NCI-H748 treated with DMSO at 0.1 percent for 48 hours (cell line): ENCODE results near the gene KCNK3.
"Not testable (repeated sequence)": the region's sequence is repeated elsewhere in the genome, so short reads cannot be mapped to it uniquely, and the experiment has no call there.

Experiments used
- DNase-seq: peaks from one replicate; lab custom pipeline; 2025; lab: John Stamatoyannopoulos, UW

The KCNK3 gene

DNA sequence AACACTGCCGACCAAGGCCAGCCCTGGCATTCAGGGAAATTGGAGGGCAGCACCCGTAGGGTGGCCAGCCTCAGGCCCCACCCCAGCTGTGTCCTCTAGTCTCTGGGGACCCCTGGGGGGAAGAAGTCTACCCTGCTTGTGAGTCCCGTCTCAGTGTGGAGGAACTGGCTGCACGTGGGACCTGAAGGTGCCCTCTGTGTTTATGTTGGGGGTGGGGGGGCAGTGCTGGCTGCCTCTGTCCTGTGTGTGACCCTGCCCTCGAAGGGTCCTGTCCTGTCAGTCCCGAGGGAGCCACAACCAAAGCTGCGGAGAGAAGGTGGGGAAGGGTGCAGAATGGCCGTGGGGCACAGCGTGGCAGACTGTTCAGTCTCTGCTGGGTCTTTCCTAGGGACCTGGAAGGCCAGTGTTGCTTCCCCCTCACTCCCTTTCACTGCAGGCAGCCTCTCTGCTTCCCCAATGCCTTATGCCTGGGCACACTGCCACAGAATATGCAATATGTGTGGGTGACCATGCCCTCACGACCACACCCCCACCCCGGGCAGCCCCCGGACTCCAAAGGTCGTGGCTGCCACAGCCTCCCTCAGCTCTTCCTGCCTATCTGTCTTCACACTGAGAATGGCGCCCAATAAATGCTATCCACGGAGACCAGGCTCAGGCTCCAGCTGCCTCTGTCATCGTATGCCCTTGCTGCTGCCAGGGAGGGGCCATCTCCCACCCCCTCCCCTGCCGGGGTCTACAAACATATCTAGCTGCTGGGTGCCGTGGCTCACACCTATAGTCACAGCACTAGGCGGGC is 38.2 kb downstream of the KCNK3 start:
- no peak for DNase-seq

DNA sequence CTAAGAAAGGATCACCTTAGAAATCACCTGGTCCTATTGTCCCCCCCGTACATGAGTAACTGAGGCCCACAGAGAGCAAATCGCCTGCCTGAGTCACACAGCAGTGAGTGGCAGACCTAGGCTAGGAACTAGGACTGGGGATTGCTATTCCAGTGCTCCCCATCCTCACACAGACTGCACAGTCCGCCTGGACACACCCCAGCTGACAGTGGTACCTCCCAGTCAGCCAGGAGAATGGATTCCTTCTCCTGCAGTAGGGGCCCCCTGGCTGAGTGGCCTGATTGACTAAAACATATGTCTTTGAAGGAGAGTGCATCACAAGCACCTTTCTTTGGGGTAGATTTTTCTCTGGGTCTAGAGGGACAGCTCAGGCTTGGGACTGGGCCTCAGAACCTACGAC is 39.2 kb downstream of the KCNK3 start:
- no peak for DNase-seq

DNA sequence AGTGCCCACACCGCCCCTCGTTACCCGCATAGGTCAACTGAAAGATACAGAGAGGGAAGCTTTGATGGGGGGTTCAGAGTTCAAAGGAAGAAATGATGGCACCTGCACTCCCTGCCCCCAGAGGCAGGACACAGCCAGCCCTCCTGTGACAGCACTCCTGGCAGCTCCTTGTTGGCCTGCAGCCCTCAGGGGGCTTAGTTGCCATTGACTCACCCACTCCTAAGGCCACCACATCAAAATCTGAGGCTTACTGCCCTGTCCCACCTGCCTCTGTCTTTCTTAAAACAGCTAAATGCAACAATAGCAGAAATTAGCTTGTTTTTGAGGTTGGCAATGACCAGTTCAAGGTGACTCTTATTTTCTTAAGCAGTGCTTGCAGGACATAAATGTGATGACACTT is 39.9 kb downstream of the KCNK3 start:
- no peak for DNase-seq

DNA sequence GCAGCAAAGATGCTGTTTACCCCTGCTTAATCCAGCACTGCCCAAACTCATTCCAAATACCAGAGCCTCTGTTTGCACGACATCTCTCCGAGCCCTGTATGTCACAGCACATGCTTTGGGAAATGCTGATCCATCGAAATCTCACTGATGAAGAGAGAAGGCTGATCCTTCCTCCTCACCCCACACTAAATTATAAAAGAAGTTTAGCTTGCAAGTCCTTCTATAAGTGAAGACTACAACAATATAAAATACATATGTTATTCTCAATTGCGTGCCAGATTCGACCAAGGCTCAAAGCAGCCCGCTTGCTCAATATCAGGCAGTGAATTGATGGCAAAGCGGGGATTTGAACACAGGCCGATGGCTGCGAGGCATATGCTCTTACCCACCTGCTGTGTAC is 40.9 kb downstream of the KCNK3 start:
- no peak for DNase-seq

DNA sequence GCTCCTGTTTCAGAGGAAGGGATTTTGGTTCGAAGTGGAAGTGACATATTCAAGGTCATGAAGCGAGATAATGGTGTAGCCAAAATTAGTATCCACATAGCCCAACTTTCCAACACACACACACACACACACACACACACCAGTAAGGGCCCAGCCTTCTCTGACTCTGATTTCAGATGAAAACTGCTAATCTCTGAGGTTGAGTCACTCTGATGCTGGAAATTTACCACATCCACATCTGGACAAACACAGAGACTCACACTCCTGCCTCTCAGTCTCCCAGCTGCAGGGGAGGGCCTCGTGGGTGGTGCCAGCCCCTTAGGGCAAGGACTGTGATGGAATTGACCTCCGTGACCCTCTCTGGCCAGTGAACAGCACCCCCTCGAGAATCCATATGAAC is 42.6 kb downstream of the KCNK3 start:
- no peak for DNase-seq

DNA sequence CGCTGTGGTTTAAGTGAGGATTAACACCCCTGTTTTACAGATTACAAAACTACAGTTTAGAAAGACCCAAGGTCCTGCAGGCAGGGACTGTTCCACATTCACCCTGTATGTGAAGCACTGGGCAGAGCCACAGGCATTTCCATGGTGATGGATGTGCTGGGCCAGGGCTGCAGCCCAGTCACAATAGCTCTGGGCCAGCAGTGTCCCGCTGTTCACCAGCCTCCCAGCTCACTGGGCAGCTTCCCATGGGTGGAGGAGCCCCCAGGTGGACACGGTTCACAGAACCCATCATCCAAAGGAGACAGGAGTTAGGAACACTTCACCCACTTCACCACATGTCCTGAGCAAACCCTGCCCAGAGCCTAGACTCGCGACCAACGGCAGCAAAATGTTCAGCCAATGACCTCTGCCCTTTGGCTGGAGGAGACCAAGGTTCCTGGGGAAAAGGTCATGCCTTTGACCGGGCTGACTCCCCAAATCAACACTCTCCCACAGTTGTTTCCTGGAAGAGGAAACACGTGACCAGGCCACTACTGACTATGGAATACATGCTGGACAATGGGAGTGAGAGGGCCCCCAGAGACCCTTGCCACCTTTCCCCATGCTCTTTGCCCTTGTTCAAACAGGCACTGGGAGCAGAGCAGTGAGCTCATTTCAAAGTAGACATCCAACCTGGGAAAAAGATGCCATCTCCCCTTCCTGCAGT is 43.5 kb downstream of the KCNK3 start:
- no peak for DNase-seq

DNA sequence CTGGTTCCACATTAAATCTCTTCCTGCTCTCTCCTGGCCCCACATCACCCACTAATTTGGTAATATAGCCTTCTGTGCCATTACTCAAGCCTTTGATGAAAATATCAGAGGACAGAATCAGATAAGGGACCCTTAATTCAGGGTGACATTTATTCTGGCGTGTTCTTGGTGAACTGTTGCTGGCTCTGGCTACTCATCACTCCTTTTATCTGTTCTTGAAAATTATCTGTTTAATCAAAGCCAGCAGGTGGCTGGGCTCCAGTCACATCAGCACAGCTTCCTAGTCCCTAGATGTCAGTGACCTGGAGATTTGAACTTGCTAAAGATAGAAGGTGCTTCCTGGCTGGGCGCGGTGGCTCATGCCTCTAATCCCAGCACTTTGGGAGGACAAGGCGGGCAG is 44.7 kb downstream of the KCNK3 start:
- no peak for DNase-seq

DNA sequence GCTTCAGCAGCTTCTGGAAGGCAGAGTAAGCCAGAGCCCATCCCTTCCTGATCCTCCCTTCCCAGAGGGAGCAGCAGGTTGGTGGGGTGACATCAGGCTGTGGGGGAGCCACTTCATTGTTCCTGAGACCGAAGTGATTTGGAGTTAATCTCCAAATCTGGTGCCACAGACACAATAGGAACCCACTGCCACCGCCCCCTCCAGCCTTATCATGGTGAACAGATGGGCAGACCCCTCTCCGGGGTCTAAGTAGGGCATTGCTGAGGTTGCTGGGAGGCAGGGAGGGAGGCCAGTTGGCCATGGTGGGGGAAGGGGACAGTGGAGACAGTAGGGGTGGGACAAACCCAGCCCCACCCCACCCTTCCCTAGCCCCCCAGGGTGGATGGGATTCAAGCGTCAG is 46.0 kb downstream of the KCNK3 start:
- DNase-seq: no peak

DNA sequence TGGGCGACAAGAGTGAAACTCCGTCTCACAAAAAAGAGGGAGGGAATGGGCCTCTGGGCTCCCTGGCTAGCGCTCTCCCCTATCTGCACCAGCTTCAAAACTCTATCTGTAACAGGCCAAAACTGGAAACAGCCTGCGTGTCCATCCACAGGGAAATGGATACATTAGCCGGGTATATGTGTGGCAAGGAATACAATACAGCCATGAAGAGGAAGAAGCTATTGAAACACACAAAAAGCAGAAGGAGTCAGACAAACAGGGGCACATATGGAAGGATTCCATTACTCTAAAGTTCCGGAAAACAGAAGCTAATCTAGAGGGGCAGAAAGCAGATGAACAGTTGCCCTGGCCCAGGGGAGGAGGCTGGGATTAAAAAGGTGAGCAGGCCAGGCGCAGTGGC is 47.0 kb downstream of the KCNK3 start:
- DNase-seq: no peak

DNA sequence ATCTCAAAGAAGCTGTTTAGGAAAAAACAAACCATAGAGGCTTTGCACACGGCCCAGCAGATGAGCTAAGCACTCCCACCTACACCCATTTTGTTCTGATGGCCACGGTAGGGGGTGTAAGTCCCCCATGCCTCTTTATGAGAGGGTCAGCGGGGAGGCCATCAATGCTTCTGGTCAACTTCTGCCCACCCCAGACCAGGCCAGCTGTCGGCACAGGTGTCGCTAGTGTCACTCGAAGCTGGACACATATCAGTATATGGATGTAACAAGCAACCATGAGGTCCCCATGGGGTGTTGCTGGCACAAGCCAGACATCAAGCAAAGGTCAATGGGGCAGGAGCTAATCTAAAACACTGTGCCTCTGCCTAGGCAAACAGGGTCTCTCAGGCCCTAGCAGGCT is 47.8 kb downstream of the KCNK3 start:
- DNase-seq: no peak

DNA sequence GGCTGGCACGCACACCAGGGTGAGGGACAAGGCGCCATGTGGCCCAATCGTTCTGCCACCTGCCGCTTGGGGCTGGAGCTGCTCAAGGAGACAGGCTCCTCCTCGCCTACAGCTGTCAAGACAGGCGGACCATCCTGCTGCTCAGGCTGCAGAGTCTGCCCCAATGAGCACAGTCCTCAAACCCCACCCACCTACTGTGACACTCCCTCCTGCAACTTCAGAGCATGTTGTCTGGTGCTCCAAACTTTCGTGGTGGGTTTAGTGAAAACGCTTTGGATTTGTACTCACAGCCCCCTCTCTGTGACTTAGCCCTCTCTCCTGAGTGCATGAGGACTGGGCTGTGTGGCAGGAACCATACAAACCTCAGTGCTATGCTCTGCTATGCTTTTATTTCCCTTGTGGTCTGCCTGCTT is 48.4 kb downstream of the KCNK3 start:
- no peak for DNase-seq

DNA sequence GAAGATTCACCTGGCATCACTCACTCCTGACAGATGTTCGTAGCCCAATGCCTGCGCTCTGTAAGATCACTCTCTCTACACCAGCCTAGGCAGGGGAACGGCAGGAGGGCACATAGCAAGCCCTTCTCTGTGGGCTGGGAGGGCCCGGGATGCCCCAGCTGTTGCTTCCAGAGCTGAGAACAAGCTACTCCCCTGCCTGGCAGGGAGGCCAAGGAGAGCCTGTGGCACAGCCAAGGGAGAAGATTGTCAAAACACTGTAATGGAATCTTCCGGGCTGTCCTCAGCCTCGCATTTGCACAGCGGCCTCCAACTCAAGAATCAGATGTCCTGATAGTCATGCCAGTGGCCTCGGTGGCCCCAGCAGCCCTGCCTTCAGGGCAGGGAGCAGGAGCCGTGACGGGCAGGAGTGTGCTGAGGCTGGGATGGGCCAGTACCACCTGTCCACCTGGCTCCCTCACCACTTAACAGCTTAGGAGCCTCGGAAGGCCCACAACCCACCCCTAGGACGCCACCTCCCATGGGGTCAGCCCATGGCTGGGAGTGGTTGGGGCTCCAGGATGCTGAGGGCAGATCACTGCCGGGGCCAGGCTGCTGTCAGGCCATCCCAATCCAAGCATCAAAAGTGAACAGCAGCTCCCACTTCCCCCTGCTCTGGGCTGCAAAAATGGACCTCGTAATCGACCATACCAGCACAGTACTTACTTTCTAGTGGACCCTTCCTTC is 49.7 kb downstream of the KCNK3 start:
- DNase-seq: no peak

DNA sequence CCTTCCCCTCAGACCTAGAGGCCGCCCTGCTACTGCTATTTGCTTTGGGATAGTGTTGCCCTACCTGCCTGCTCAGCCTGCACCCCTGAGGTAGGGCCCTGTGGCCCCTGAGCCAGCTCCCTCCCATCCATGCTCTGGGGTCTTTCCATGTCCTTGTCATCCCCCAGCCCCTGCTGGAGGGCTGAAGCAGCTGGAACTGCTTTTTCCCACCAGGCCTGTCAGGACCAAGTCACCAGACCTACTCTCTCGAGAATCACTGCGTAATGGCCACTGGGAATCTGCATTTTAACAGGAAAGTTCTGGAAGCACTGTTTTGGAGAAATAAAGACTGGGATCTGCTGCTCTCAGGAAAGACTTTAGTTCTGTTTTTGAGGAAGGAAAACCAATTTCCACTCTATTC is 51.3 kb downstream of the KCNK3 start:
- no peak for DNase-seq

DNA sequence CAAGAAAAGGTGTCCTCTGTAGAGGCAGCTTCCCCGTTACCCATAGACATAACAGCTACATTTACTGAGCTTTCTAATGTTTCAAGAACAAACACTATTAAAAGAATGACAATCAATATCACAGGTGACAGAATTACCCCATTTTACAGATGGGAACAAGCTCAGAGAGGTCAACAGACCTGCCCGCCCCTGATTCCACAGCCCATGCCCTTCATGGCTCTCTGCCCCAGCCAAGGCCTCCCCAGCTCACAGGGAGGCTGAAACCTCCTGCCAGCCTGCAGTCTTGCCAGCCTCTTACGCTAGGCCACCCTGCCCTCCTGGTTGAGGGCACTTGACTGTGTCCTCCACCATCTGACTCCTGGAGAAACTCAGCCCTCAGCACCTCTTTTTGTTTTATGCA is 52.4 kb downstream of the KCNK3 start:
- no peak for DNase-seq

DNA sequence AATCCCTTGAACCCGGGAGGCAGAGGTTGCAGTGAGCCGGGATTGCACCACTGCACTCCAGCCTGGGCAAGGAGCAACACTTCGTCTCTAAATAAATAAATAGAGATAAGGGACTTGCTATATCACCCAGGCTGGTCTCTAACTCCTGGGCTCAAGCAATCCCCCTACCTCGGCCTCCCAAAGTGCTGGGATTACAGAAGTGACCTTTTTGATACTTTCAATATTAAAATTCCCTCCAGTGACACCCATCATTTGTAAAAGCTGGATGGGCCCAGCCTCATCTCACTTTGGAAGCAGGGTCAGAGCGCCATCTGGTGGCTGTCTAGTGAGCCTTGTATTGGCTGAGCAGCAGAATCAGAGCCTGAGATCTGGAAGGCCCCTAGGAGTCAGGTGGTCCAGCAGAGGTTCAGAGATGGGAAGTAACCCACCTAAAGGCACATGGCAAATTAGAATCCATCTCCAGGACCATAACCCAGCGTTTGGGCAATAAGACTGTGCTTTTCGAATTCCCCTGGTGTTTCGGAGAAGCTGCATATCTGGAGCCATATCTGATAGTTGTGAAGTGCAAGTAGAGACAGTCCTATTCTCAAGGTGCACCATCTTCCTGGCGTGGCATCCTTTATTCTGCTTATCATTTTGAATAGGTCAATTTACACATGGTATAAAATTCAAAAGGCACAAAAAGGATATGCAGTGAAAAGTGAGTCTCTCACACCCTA is 53.2 kb downstream of the KCNK3 start:
- DNase-seq: peak; percentile 49

DNA sequence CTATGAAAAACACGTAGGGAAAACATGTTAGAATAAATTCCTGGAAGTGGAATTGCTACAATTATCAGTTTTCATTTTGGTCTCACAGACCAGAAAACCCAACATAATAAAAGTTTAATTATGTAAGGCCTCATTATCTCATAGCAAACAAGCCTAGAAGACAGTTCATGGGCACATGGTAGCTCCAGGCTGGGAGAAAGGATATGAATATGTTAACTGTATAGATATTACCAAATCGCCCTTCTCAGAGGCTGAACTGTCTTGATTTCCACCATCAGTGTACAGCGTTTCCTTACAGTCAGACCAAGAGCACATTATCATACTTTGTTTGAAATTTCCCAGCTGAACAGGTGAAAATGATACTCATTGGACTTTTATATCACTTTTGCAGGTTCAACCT is 54.4 kb downstream of the KCNK3 start:
- DNase-seq: no peak

DNA sequence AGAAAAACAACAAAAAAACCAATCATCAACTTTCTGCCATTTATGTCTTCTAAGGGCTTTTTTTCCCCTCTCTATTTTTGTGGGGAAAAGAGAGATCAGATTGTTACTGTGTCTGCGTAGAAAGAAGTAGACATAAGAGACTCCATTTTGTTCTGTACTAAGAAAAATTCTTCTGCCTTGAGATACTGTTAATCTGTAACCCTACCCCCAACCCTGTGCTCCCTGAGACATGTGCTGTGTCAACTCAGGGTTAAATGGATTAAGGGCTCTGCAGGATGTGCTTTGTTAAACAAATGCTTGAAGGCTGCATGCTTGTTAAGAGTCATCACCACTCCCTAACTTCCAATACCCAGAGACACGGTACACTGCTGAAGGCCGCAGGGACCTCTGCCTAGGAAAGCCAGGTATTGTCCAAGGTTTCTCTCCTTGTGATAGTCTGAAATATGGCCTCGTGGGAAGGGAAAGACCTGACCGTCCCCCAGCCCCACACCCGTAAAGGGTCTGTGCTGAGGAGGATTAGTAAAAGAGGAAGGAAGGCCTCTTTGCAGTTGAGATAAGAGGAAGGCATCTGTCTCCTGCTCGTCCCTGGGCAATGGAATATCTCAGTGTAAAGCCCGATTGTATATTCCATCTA is 57.4 kb downstream of the KCNK3 start:
- DNase-seq: not testable (repeated sequence)

DNA sequence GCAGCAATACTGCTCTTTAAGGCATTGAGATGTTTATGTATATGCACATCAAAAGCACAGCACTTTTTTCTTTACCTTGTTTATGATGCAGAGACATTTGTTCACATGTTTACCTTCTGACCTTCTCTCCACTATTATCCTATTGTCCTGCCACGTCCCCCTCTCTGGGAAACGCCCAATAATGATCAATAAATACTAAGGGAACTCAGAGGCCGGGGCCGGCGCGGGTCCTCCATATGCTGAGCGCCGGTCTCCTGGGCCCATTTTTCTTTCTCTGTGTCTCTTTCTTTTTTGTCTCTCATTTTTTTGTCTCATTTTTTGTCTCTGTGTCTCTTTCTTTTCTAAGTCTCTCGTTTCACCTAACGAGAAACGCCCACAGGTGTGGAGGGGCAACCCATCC is 57.9 kb downstream of the KCNK3 start:
- not testable (repeated sequence) for DNase-seq

DNA sequence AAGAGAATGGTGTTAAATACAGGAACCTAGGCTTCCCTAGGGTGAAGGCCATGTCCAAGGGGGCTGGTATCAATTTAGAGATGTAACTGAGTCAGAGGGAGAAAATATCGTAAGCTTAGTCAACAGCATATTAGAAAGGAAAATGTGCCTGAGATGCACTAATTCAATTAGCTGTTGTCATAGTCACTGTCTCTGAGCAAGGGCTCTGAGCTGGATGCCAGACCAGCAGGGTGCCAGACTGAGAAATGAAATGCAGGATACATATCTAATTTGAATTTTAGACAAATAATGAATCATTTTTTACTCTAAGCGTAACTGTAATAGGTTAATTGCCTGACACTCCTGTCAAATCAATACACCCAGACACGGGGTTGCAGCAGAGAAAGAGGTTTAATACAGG is 60.1 kb downstream of the KCNK3 start:
- no peak for DNase-seq

DNA sequence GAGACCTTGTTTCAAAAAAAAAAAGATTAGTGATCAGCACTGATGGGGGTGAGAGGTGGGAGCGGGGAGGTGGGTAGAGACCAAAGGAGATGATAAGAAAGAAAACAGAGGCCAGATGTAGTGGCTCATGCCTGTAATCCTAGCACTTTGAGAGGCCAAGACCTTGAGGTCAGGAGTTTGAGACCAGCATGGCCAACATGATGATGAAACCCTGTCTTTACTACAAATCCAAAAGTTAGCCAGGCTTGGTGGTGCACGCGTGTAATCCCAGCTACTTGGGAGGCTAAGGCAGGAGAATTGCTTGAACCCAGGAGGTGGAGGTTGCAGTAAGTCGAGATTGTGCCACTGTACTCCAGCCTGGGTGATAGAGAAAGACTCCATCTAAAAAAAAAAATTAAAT is 62.0 kb downstream of the KCNK3 start:
- no peak for DNase-seq

DNA sequence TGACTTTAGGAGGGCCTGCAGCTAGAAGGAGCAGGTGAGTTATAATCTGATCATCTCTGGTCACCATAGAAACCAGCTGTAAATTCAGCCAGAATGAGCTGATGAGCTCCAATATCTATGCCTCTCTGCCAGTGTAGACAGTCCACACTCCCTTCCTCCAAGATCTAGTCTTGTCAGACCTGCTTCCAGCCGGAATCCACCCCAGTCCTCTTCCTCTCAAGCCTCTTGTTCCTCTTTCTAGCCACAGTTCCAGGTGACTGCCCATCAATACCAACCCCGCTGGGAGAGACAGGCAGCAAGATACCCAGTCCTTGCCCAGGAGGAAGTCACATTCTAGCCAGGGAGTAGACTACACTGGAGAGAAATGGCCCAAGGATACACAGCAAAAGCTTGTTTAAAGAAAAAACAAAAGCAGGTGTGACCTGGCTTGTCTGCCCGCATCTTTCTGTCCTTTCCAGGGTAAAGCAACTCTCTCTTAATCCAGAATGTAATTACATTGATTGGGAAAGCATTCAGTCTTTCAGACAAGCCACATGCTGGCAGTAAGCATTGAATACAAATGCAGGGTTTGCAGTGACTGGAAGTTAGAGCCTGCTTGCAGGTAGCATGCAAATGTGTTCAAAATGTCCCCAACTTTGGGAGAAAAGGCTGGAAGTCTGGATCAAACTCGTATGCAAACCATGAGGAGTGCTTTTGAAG is 62.6 kb downstream of the KCNK3 start:
- no peak for DNase-seq
